CD14-positive monocyte (primary cell): ENCODE measurements around the gene TRIM50. TPM values are rescaled to one million over a fixed set of nuclear protein-coding genes. Genes with fewer than 3 reads are reported as not detected.
A peak's percentile ranks its signal among the peaks of the same experiment; 100 is the strongest.
"Not testable (repeated sequence)": the region's sequence is repeated elsewhere in the genome, so short reads cannot be mapped to it uniquely, and the experiment has no call there.

ENCODE experiments used
- DNase-seq, 3 donors: peaks; one replicate each; pipeline ENCODE4 v3.0.0-alpha.2; 2011 to 2022
- H2AFZ ChIP-seq: 2 replicates; pipeline ENCODE4 v1.6.0; 2012; ENCODE audit warnings: mild to moderate bottlenecking, low read depth, low read length, inconsistent platforms; ENCODE audit not compliant: insufficient read depth, poor library complexity, severe bottlenecking
- H3K27ac ChIP-seq, 2 donors: 1 replicate in 1 of 2; 2 replicates in 1 of 2; pipeline ENCODE4 v1.5.1; 2012 to 2013; ENCODE audit warnings: low read length in 2 of 2, control low read depth in 1 of 2, inconsistent platforms in 1 of 2, low read depth in 1 of 2, mild to moderate bottlenecking in 1 of 2
- H3K27me3 ChIP-seq, 2 donors: one replicate each; pipeline versions ENCODE4 v1.6.0 to v1.6.1; 2011 to 2013; ENCODE audit warnings: low read length in 2 of 2; ENCODE audit not compliant: control insufficient read depth in 2 of 2, insufficient read depth in 2 of 2
- H3K36me3 ChIP-seq, 2 donors: replicated peaks in 1 of 2; 1 replicate in 1 of 2; 2 replicates in 1 of 2; pipeline versions ENCODE4 v1.5.1 to v1.6.1; 2012 to 2013; ENCODE audit warnings: low read length in 2 of 2, control low read depth in 1 of 2, inconsistent platforms in 1 of 2, mild to moderate bottlenecking in 1 of 2; ENCODE audit not compliant: insufficient read depth in 2 of 2, control insufficient read depth in 1 of 2
- H3K4me1 ChIP-seq, 2 donors: 1 replicate in 1 of 2; 2 replicates in 1 of 2; pipeline versions ENCODE4 v1.5.1 to v1.6.1; 2012 to 2013; ENCODE audit warnings: low read length in 2 of 2, control low read depth in 1 of 2, inconsistent platforms in 1 of 2, mild to moderate bottlenecking in 1 of 2, moderate library complexity in 1 of 2; ENCODE audit not compliant: insufficient read depth in 2 of 2, control insufficient read depth in 1 of 2
- H3K4me2 ChIP-seq: replicated peaks from 2 replicates; pipeline ENCODE3; 2012; ENCODE audit warnings: low read length, moderate library complexity, mild to moderate bottlenecking; ENCODE audit not compliant: poor library complexity, severe bottlenecking; ENCODE audit errors: extremely low read depth
- H3K4me3 ChIP-seq, 3 experiments: fragments of 200-600 bp in 1 of 3; sonication (generic) in 1 of 3; replicated peaks in 1 of 3; 1 replicate in 2 of 3; 2 replicates in 1 of 3; pipeline ENCODE4 v1.5.1; 2011 to 2013; ENCODE audit warnings: low read length in 3 of 3, mild to moderate bottlenecking in 3 of 3, control low read depth in 2 of 3, low read depth in 2 of 3, inconsistent platforms in 1 of 3, moderate library complexity in 1 of 3
- H3K79me2 ChIP-seq: 2 replicates; pipeline ENCODE4 v1.6.0; 2012; ENCODE audit warnings: mild to moderate bottlenecking, control low read depth, inconsistent platforms, low read length, moderate library complexity; ENCODE audit not compliant: insufficient read depth
- H3K9ac ChIP-seq: 2 replicates; pipeline ENCODE4 v1.6.0; 2017; ENCODE audit warnings: low read length, mild to moderate bottlenecking; ENCODE audit not compliant: insufficient read depth, poor library complexity, severe bottlenecking
- H3K9me3 ChIP-seq, 2 donors: replicated peaks in 1 of 2; 1 replicate in 1 of 2; 2 replicates in 1 of 2; pipeline versions ENCODE4 v1.5.1 to v1.6.1; 2012 to 2013; ENCODE audit warnings: low read length in 2 of 2, control low read depth in 1 of 2; ENCODE audit not compliant: control insufficient read depth in 1 of 2, insufficient read depth in 1 of 2
- H4K20me1 ChIP-seq: 2 replicates; pipeline ENCODE4 v1.6.0; 2012; ENCODE audit warnings: mild to moderate bottlenecking, low read length, control low read depth, moderate library complexity; ENCODE audit not compliant: insufficient read depth
- H3K27ac Mint-ChIP-seq, 7 donors: one replicate each; pipeline ENCODE4 v1.8.0; 2020; ENCODE audit warnings: mild to moderate bottlenecking in 7 of 7, mixed read lengths in 7 of 7, moderate library complexity in 6 of 7, inconsistent platforms in 2 of 7
- H3K27me3 Mint-ChIP-seq, 3 donors: one replicate each; pipeline ENCODE4 v1.8.0; 2021 to 2022; ENCODE audit warnings: low read depth in 3 of 3, mild to moderate bottlenecking in 3 of 3, mixed read lengths in 3 of 3, moderate library complexity in 3 of 3, inconsistent platforms in 1 of 3
- H3K36me3 Mint-ChIP-seq, 2 donors: one replicate each; pipeline ENCODE4 v1.8.0; 2020; ENCODE audit warnings: mixed read lengths in 2 of 2, inconsistent platforms in 1 of 2, mild to moderate bottlenecking in 1 of 2
- H3K4me1 Mint-ChIP-seq: one replicate; pipeline ENCODE4 v1.8.0; 2020; ENCODE audit warnings: mild to moderate bottlenecking, mixed read lengths
- H3K4me3 Mint-ChIP-seq, 2 donors: one replicate each; pipeline ENCODE4 v1.8.0; 2020; ENCODE audit warnings: mild to moderate bottlenecking in 2 of 2, mixed read lengths in 2 of 2, moderate library complexity in 1 of 2
- H3K9me3 Mint-ChIP-seq, 7 donors: one replicate each; pipeline ENCODE4 v1.8.0; 2020 to 2022; ENCODE audit warnings: mixed read lengths in 7 of 7, mild to moderate bottlenecking in 6 of 7, moderate library complexity in 6 of 7, inconsistent platforms in 2 of 7
- CTCF ChIP-seq: fragments of 200-600 bp; IDR thresholded peaks from one replicate; pipeline ENCODE4 v1.8.0; 2022; ENCODE audit warnings: antibody characterized with exemption, mild to moderate bottlenecking
- WGBS: methylation state at CpG from one replicate; pipeline ENCODE4 v1.1.5; 2013; ENCODE audit warnings: missing lambda C conversion rate; ENCODE audit not compliant: insufficient coverage; 5-methylcytosine and 5-hydroxymethylcytosine counted together
- intact Hi-C, 2 donors: fragments of 100-400 bp; cut with micrococcal nuclease; formaldehyde crosslinking; loops; one replicate each; pipeline versions ENCODE4 v1.15.0 to v1.15.1; 2023
- polyA plus RNA-seq, 3 donors: library from polyadenylated mRNA; depleted of rRNA in 1 of 3; unstranded in 2 of 3; stranded (reverse) in 1 of 3; fragments of 300-500 nt in 2 of 3; fragments of >200 nt in 1 of 3; fragmentation: Illumina TruSeq in 2 of 3; gene quantifications; 1 replicate in 2 of 3; 2 replicates in 1 of 3; pipeline ENCODE4 v1.2.3, GENCODE V29; 2012 to 2021

Gene TRIM50
- polyA plus RNA-seq, 3 donors = not detected

- intact Hi-C loops = no loop called here
- Mint-ChIP-seq H3K36me3 (no peaks in the 10 kb centered on the region), H3K4me3 (no peak overlapping the region), H3K4me1 (peaks cover 2% of the 10 kb centered on the region), H3K9me3 (peaks cover 0 to 3% (median 0%) of the 10 kb centered on the region in 7 donors), H3K27me3 (peaks cover 3 to 18% (median 7%) of the 10 kb centered on the region in 3 donors), H3K27ac (no peak overlapping the region)
- H3K79me2 ChIP-seq = no peaks in the 10 kb centered on the region
- DNase-seq = no peak
- H4K20me1 ChIP-seq = no peaks in the 10 kb centered on the region
- H2AFZ ChIP-seq = no peak overlapping the region
- H3K36me3 ChIP-seq = no peaks in the 10 kb centered on the region
- no peak overlapping the region for H3K4me3 ChIP-seq
- H3K27ac ChIP-seq = no peak overlapping the region
- no peak for TF ChIP-seq CTCF
- no peak overlapping the region for H3K4me2 ChIP-seq
- H3K9ac ChIP-seq = no peak overlapping the region
- peaks cover 0 to under 1% of the 10 kb centered on the region in 2 donors for H3K4me1 ChIP-seq
- H3K9me3 ChIP-seq = no peaks in the 10 kb centered on the region
- H3K27me3 ChIP-seq = no peaks in the 10 kb centered on the region
- WGBS = 36% methylated on average over 11 of the region's 11 CpGs
Measured at GRCh38 chr7:73329861-73330581, 2.1 kb upstream of the TRIM50 start.

GRCh38 chr7:73328696-73329095, 814 bp upstream of the TRIM50 start:
- no peaks in the 10 kb centered on the region for H4K20me1 ChIP-seq
- H3K27me3 Mint-ChIP-seq = peaks cover 3 to 17% (median 7%) of the 10 kb centered on the region in 3 donors
- H3K27me3 ChIP-seq = no peaks in the 10 kb centered on the region
- no peaks in the 10 kb centered on the region for H3K36me3 Mint-ChIP-seq
- no peak overlapping the region for H2AFZ ChIP-seq
- H3K27ac ChIP-seq = no peak overlapping the region
- H3K9me3 ChIP-seq = no peaks in the 10 kb centered on the region
- H3K4me2 ChIP-seq = no peak overlapping the region
- no peak overlapping the region for H3K27ac Mint-ChIP-seq
- H3K4me1 ChIP-seq = peaks cover 12 to 14% of the 10 kb centered on the region in 2 donors
- no peak overlapping the region for H3K4me3 ChIP-seq
- H3K36me3 ChIP-seq = no peaks in the 10 kb centered on the region
- no peak for TF ChIP-seq CTCF
- intact Hi-C loops = no loop called here
- no peak for DNase-seq
- H3K9ac ChIP-seq = no peak overlapping the region
- peaks cover 0 to 3% (median 0%) of the 10 kb centered on the region in 7 donors for H3K9me3 Mint-ChIP-seq
- no peaks in the 10 kb centered on the region for H3K79me2 ChIP-seq
- H3K4me1 Mint-ChIP-seq = peaks cover 14% of the 10 kb centered on the region
- no peak overlapping the region for H3K4me3 Mint-ChIP-seq
- WGBS = 98% methylated on average over 5 of the region's 10 CpGs

- Mint-ChIP-seq H3K4me1 (peaks cover 20% of the 10 kb centered on the region), H3K27ac (peak overlapping the region in 1 of 7 donors; percentile 54), H3K27me3 (peaks cover 3 to 13% (median 7%) of the 10 kb centered on the region in 3 donors)
- H3K9me3 ChIP-seq, H3K4me2 ChIP-seq, H3K79me2 ChIP-seq, DNase-seq, H3K27ac ChIP-seq, H3K9me3 Mint-ChIP-seq, H3K36me3 ChIP-seq, H2AFZ ChIP-seq, H3K27me3 ChIP-seq, H3K4me3 Mint-ChIP-seq, H3K4me3 ChIP-seq, H3K36me3 Mint-ChIP-seq, intact Hi-C loops, H4K20me1 ChIP-seq, H3K9ac ChIP-seq: not testable (repeated sequence)
- H3K4me1 ChIP-seq = peaks cover 15 to 17% of the 10 kb centered on the region in 2 donors
- no CpG with 5 or more reads among the region's 13 CpGs for WGBS
Measured at GRCh38 chr7:73327449-73327848, 433 bp downstream of the TRIM50 start.
